GM12878 (cell line): ENCODE results near the gene DNAJC22.

Source experiments
- BRCA1 ChIP-seq: IDR thresholded peaks from 2 replicates; pipeline ENCODE4 v1.6.1; 2011; ENCODE audit warnings: low read depth, low read length, improper control_type of control experiment
- MYC ChIP-seq: IDR thresholded peaks from 2 replicates; pipeline ENCODE4 v1.6.1; 2011; ENCODE audit warnings: mild to moderate bottlenecking, low read length, moderate library complexity, inconsistent platforms; ENCODE audit not compliant: insufficient read depth, insufficient replicate concordance, insufficient read length, severe bottlenecking
- RCOR1 ChIP-seq: conservative IDR thresholded peaks from 2 replicates; pipeline ENCODE4 v1.6.1; 2012; ENCODE audit warnings: low read depth, low read length, improper control_type of control experiment
- TF ChIP-seq, protein P1 (sequence below): fragments of 450-650 bp; IDR thresholded peaks from 2 replicates; pipeline ENCODE4 v1.6.1; 2017; ENCODE audit warnings: mild to moderate bottlenecking
- TF ChIP-seq, protein P2 (sequence below), 3 experiments: IDR thresholded peaks in 2 of 3; conservative IDR thresholded peaks in 1 of 3; 2 replicates each; pipeline ENCODE4 v1.5.1; 2011; ENCODE audit warnings: low read depth in 3 of 3, low read length in 3 of 3, mild to moderate bottlenecking in 3 of 3, control low read depth in 2 of 3, moderate library complexity in 2 of 3, inconsistent platforms in 1 of 3, mixed read lengths in 1 of 3; ENCODE audit not compliant: control insufficient read depth in 2 of 3, insufficient read depth in 1 of 3; ENCODE audit errors: extremely low read depth in 1 of 3
- TF ChIP-seq, protein P3 (sequence below): fragments of 450-650 bp; IDR thresholded peaks from 2 replicates; pipeline ENCODE4 v1.6.1; 2018; ENCODE audit warnings: mild to moderate bottlenecking, low read depth, moderate library complexity; ENCODE audit not compliant: partially characterized antibody

DNA sequence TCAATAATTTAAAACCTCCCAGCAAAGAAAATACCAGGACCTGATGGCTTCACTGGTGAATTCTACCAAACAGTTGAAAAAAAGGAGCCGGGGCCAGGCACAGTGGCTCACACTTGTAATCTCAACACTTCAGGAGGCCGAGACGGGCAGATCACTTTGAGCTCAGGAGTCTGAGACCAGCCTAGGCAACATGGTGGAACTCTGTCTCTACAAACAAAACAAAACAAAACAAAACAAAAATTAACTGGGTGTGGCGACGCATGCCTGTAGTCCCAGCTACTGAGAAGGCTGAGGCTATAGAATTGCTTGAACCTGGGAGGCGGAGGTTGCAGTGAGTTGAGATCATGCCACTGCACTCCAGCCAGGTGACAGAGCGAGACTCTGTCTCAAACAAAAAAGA lies 37.3 kb upstream of the DNAJC22 start:
- TF ChIP-seq, protein P1, sequence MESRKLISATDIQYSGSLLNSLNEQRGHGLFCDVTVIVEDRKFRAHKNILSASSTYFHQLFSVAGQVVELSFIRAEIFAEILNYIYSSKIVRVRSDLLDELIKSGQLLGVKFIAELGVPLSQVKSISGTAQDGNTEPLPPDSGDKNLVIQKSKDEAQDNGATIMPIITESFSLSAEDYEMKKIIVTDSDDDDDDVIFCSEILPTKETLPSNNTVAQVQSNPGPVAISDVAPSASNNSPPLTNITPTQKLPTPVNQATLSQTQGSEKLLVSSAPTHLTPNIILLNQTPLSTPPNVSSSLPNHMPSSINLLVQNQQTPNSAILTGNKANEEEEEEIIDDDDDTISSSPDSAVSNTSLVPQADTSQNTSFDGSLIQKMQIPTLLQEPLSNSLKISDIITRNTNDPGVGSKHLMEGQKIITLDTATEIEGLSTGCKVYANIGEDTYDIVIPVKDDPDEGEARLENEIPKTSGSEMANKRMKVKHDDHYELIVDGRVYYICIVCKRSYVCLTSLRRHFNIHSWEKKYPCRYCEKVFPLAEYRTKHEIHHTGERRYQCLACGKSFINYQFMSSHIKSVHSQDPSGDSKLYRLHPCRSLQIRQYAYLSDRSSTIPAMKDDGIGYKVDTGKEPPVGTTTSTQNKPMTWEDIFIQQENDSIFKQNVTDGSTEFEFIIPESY: no peak
- TF ChIP-seq, protein P2, sequence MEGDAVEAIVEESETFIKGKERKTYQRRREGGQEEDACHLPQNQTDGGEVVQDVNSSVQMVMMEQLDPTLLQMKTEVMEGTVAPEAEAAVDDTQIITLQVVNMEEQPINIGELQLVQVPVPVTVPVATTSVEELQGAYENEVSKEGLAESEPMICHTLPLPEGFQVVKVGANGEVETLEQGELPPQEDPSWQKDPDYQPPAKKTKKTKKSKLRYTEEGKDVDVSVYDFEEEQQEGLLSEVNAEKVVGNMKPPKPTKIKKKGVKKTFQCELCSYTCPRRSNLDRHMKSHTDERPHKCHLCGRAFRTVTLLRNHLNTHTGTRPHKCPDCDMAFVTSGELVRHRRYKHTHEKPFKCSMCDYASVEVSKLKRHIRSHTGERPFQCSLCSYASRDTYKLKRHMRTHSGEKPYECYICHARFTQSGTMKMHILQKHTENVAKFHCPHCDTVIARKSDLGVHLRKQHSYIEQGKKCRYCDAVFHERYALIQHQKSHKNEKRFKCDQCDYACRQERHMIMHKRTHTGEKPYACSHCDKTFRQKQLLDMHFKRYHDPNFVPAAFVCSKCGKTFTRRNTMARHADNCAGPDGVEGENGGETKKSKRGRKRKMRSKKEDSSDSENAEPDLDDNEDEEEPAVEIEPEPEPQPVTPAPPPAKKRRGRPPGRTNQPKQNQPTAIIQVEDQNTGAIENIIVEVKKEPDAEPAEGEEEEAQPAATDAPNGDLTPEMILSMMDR (IDR thresholded peaks at IDR 0.05 in 2 of 3, conservative IDR thresholded peaks at IDR 0.05 in 1 of 3; ENCODE audit: control insufficient read depth in 2 of 3, extremely low read depth in 1 of 3, insufficient read depth in 1 of 3, low read depth in 3 of 3, low read length in 3 of 3): no peak
- TF ChIP-seq, protein P3, sequence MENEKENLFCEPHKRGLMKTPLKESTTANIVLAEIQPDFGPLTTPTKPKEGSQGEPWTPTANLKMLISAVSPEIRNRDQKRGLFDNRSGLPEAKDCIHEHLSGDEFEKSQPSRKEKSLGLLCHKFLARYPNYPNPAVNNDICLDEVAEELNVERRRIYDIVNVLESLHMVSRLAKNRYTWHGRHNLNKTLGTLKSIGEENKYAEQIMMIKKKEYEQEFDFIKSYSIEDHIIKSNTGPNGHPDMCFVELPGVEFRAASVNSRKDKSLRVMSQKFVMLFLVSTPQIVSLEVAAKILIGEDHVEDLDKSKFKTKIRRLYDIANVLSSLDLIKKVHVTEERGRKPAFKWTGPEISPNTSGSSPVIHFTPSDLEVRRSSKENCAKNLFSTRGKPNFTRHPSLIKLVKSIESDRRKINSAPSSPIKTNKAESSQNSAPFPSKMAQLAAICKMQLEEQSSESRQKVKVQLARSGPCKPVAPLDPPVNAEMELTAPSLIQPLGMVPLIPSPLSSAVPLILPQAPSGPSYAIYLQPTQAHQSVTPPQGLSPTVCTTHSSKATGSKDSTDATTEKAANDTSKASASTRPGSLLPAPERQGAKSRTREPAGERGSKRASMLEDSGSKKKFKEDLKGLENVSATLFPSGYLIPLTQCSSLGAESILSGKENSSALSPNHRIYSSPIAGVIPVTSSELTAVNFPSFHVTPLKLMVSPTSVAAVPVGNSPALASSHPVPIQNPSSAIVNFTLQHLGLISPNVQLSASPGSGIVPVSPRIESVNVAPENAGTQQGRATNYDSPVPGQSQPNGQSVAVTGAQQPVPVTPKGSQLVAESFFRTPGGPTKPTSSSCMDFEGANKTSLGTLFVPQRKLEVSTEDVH: no peak
- TF ChIP-seq MYC (no peak), BRCA1 (no peak), RCOR1 (no peak)
